ENCODE data around the gene FAM124B. TPM values are rescaled to one million over a fixed set of nuclear protein-coding genes. Genes with fewer than 3 reads are reported as not detected.

The FAM124B gene
- total and polyA plus RNA-seq, 8 donors, result 0.09 to 0.78 (median 0.29) TPM; not detected in 1

GRCh38 chr2:224333726-224334482 is 68.0 kb downstream of the FAM124B start:
- FAIRE-seq (no peak), DNase-seq (no peak), ATAC-seq (no peak)
- WGBS, 2 donors, result 71 to 76% methylated on average over 6 of the region's 6 CpGs
- Histone ChIP-seq H3K4me3 (no peak overlapping the region), H3K4me1 (no peaks in the 10 kb centered on the region), H3K27ac (no peak overlapping the region), H3K9me3 (no peaks in the 10 kb centered on the region), H3K27me3 (no peaks in the 10 kb centered on the region), H3K36me3 (no peaks in the 10 kb centered on the region)
- TF ChIP-seq CTCF (IDR thresholded peaks at IDR 0.05), result no peak
- intact Hi-C loops (cut with DNase I), result no loop called here

GRCh38 chr2:224331698-224332097 is 70.2 kb downstream of the FAM124B start:
- intact Hi-C loops (cut with DNase I), result no loop called here
- no peaks in the 10 kb centered on the region for H3K4me1 ChIP-seq
- FAIRE-seq (no peak), DNase-seq (no peak), ATAC-seq (no peak)
- no peaks in the 10 kb centered on the region for H3K27me3 ChIP-seq
- H3K9me3 ChIP-seq, result no peaks in the 10 kb centered on the region
- no peak overlapping the region for H3K27ac ChIP-seq
- no peaks in the 10 kb centered on the region for H3K36me3 ChIP-seq
- H3K4me3 ChIP-seq, result no peak overlapping the region
- no peak for TF ChIP-seq CTCF (IDR thresholded peaks at IDR 0.05)
- 69 to 84% methylated on average over 8 of the region's 8 CpGs for WGBS, 2 donors

GRCh38 chr2:224328798-224329197 is 73.1 kb downstream of the FAM124B start:
- Histone ChIP-seq H3K4me3 (no peak overlapping the region), H3K4me1 (no peaks in the 10 kb centered on the region), H3K27me3 (no peaks in the 10 kb centered on the region), H3K9me3 (no peaks in the 10 kb centered on the region), H3K36me3 (no peaks in the 10 kb centered on the region), H3K27ac (no peak overlapping the region)
- intact Hi-C loops (cut with DNase I), result no loop called here
- FAIRE-seq (no peak), DNase-seq (no peak), ATAC-seq (no peak)
- TF ChIP-seq CTCF (IDR thresholded peaks at IDR 0.05), result no peak
- WGBS, 2 donors, result 60 to 62% methylated on average over 3 of the region's 3 CpGs

Other genes starting within 250 kb of the FAM124B start
- 10 to 100 TPM; 32.2 to 41.6 (median 36.2) TPM for gene CUL3, start 183.3 kb upstream of the FAM124B start, total RNA-seq
- gene CUL3, start 183.3 kb upstream of the FAM124B start, polyA plus RNA-seq, result 10 to 100 TPM; 39.7 to 49.5 TPM

Data from pancreas (tissue), 10 donors.